HG03521 (cell line): ENCODE data around the gene RNU1-2.
"Not testable (repeated sequence)": the region's sequence is repeated elsewhere in the genome, so short reads cannot be mapped to it uniquely, and the experiment has no call there.

Experiments
- ATAC-seq: cut with Tn5 transposase; IDR thresholded peaks from one replicate; pipeline ENCODE4 v1.9.1; 2021; ENCODE audit warnings: mild to moderate bottlenecking, moderate library complexity; ENCODE audit not compliant: unreplicated experiment

The RNU1-2 gene

GRCh38 chr1:16895598-16896315 lies at the start of gene RNU1-2:
Gene RNU1-2 (plus strand): TSS chr1:16895980.
- peak; percentile 99 for ATAC-seq

GRCh38 chr1:16856201-16856600 lies 39.6 kb upstream of the RNU1-2 start:
- ATAC-seq = not testable (repeated sequence)

GRCh38 chr1:16859167-16860041 lies 36.4 kb upstream of the RNU1-2 start:
- ATAC-seq = not testable (repeated sequence)

- not testable (repeated sequence) for ATAC-seq
Observed at GRCh38 chr1:16860048-16860447, 35.7 kb upstream of the RNU1-2 start.

GRCh38 chr1:16861832-16862245 lies 33.9 kb upstream of the RNU1-2 start:
- not testable (repeated sequence) for ATAC-seq

GRCh38 chr1:16862415-16862814 lies 33.4 kb upstream of the RNU1-2 start:
- not testable (repeated sequence) for ATAC-seq

- ATAC-seq = peak; percentile 65
Observed at GRCh38 chr1:16863024-16863423, 32.8 kb upstream of the RNU1-2 start.

GRCh38 chr1:16866926-16867707 lies 28.7 kb upstream of the RNU1-2 start:
- ATAC-seq = not testable (repeated sequence)

GRCh38 chr1:16868787-16869186 lies 27.0 kb upstream of the RNU1-2 start:
- not testable (repeated sequence) for ATAC-seq

GRCh38 chr1:16869996-16870395 lies 25.8 kb upstream of the RNU1-2 start:
- not testable (repeated sequence) for ATAC-seq

GRCh38 chr1:16871171-16871570 lies 24.6 kb upstream of the RNU1-2 start:
- not testable (repeated sequence) for ATAC-seq

- ATAC-seq = not testable (repeated sequence)
Observed at GRCh38 chr1:16872152-16873075, 23.4 kb upstream of the RNU1-2 start.

GRCh38 chr1:16873076-16873879 lies 22.5 kb upstream of the RNU1-2 start:
- ATAC-seq = not testable (repeated sequence)

GRCh38 chr1:16874968-16875765 lies 20.6 kb upstream of the RNU1-2 start:
- not testable (repeated sequence) for ATAC-seq

GRCh38 chr1:16881742-16882141 lies 14.0 kb upstream of the RNU1-2 start:
- not testable (repeated sequence) for ATAC-seq

- ATAC-seq = no peak
Observed at GRCh38 chr1:16882986-16883385, 12.8 kb upstream of the RNU1-2 start.

GRCh38 chr1:16884487-16884886 lies 11.3 kb upstream of the RNU1-2 start:
- ATAC-seq = not testable (repeated sequence)
